H1 (cell line): ENCODE data around the gene CYP4V2. TPM values are rescaled to one million over a fixed set of nuclear protein-coding genes. Genes with fewer than 3 reads are reported as not detected.

ENCODE experiments used
- BCL11A ChIP-seq, 2 experiments: IDR thresholded peaks; one replicate each; pipeline ENCODE4 v1.6.1; 2011; ENCODE audit warnings: low read depth in 2 of 2, low read length in 2 of 2, mild to moderate bottlenecking in 2 of 2
- CEBPB ChIP-seq: IDR thresholded peaks from 2 replicates; pipeline ENCODE4 v1.6.1; 2012; ENCODE audit warnings: low read depth, low read length
- CHD1 ChIP-seq: IDR thresholded peaks from 2 replicates; pipeline ENCODE4 v1.6.1; 2012; ENCODE audit warnings: low read depth, low read length, improper control_type of control experiment
- EGR1 ChIP-seq: IDR thresholded peaks from 2 replicates; pipeline ENCODE4 v1.6.1; 2011; ENCODE audit warnings: low read depth, low read length, borderline replicate concordance
- GTF2F1 ChIP-seq: IDR thresholded peaks from 2 replicates; pipeline ENCODE4 v1.6.1; 2012; ENCODE audit warnings: low read depth, low read length, improper control_type of control experiment, borderline replicate concordance
- POLR2AphosphoS5 ChIP-seq: IDR thresholded peaks from 2 replicates; pipeline ENCODE4 v1.6.1; 2011; ENCODE audit warnings: low read depth, low read length
- POU5F1 ChIP-seq: IDR thresholded peaks from 2 replicates; pipeline ENCODE4 v1.6.1; 2011; ENCODE audit warnings: low read depth, mild to moderate bottlenecking, low read length, moderate library complexity
- SAP30 ChIP-seq: fragments of 300-600 bp; sonication (generic); IDR thresholded peaks from 2 replicates; pipeline ENCODE4 v1.7.1; 2012; ENCODE audit warnings: low read length, moderate library complexity, mild to moderate bottlenecking, inconsistent platforms; ENCODE audit not compliant: insufficient read depth, insufficient replicate concordance
- SIN3A ChIP-seq, 2 experiments: IDR thresholded peaks in 1 of 2; conservative IDR thresholded peaks in 1 of 2; 2 replicates each; pipeline ENCODE4 v1.6.1; 2011 to 2012; ENCODE audit warnings: low read length in 2 of 2, improper control_type of control experiment in 1 of 2, low read depth in 1 of 2, mild to moderate bottlenecking in 1 of 2
- SIRT6 ChIP-seq: IDR thresholded peaks from one replicate; pipeline ENCODE4 v1.7.1; 2012; ENCODE audit warnings: low read length, inconsistent platforms
- SP4 ChIP-seq: IDR thresholded peaks from 2 replicates; pipeline ENCODE4 v1.6.1; 2012; ENCODE audit warnings: low read length, inconsistent platforms
- polyA plus RNA-seq, 7 experiments: library from polyadenylated mRNA; depleted of rRNA in 3 of 7; stranded (reverse) in 5 of 7; unstranded in 2 of 7; fragments of >200 nt in 5 of 7; fragments of 200-250 nt in 2 of 7; gene quantifications; 1 replicate in 5 of 7; 2 replicates in 1 of 7; 4 replicates in 1 of 7; pipeline versions ENCODE4 v1.2.1 to v1.2.3, GENCODE V29; 2011 to 2013; ENCODE audit warnings: missing spikeins in 2 of 7, mixed read lengths in 2 of 7
- total RNA-seq: library from RNA; stranded (reverse); fragmentation: NEBNext Ultra II Directional; extraction: Animal tissue kit (Norgen Biotek cat#: 25700); gene quantifications from 2 replicates; pipeline ENCODE4 v1.2.1, GENCODE V29; 2021
- TF ChIP-seq, protein P1 (sequence below): IDR thresholded peaks from 2 replicates; pipeline ENCODE4 v1.6.1; 2012; ENCODE audit warnings: inconsistent platforms
- TF ChIP-seq, protein P2 (sequence below), 3 experiments: IDR thresholded peaks; 1 replicate in 2 of 3; 2 replicates in 1 of 3; pipeline versions ENCODE4 v1.5.1 to v1.6.1; 2011; ENCODE audit warnings: low read length in 3 of 3, mild to moderate bottlenecking in 3 of 3, inconsistent platforms in 2 of 3, low read depth in 1 of 3, moderate library complexity in 1 of 3; ENCODE audit not compliant: insufficient read depth in 1 of 3; ENCODE audit errors: control extremely low read depth in 1 of 3

The CYP4V2 gene
- total and polyA plus RNA-seq, 2 of the 8 experiments (the other 6 are each of a cell fraction or from before 2014, with no cell fraction given), result 0.65 to 1.0 TPM

DNA sequence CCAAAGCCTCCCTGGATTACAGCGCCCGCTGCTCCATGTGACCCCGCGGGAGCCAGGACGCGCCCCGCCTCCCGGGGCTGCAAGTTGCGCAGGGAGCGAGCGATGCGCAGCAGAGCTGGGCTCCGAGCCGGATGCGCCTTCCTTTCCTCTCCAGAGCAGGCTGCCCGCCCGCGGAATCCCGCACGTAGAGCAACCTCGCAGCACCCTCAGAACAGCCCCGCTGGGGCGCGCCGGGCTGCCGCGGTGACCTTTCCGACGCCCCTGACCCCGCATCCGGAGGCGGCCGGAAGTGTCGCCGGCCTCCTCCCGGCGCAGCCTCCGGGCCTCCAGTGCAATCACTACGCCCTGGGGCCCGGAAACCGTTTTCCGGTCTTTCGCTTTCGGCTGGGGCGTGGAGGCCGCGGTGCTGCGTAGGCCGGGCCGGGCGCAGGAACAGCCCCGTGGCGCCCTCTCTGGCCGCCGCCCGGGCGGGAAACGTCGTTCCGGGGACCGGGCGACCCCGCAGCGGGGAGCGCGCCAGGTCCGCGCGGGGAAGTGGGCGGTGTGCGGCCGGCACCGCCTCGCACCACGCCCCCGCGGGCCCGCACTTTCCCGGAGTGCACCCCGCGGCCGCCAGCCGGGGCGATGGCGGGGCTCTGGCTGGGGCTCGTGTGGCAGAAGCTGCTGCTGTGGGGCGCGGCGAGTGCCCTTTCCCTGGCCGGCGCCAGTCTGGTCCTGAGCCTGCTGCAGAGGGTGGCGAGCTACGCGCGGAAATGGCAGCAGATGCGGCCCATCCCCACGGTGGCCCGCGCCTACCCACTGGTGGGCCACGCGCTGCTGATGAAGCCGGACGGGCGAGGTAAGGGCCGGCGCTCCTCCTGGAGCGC lies at the start of gene CYP4V2 (continued):
- TF ChIP-seq SIRT6 (no peak), SAP30 (no peak), POU5F1 (no peak), POLR2AphosphoS5 (no peak), SIN3A (conservative IDR thresholded peaks at IDR 0.05 in 1 of 2, IDR thresholded peaks at IDR 0.05 in 1 of 2; ENCODE audit: low read depth in 1 of 2, low read length in 2 of 2) (0 out of 4 replicates have a peak, but pooled peaks of 1 of the 2 experiments have one; percentile 25), GTF2F1 (no peak), CHD1 (no peak), BCL11A (IDR thresholded peaks at IDR 0.05; ENCODE audit: low read depth in 2 of 2, low read length in 2 of 2) (no peak), SP4 (no peak), CEBPB (no peak), EGR1 (no peak)
- TF ChIP-seq, protein P1, sequence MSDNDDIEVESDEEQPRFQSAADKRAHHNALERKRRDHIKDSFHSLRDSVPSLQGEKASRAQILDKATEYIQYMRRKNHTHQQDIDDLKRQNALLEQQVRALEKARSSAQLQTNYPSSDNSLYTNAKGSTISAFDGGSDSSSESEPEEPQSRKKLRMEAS, result no peak
- TF ChIP-seq, protein P2, sequence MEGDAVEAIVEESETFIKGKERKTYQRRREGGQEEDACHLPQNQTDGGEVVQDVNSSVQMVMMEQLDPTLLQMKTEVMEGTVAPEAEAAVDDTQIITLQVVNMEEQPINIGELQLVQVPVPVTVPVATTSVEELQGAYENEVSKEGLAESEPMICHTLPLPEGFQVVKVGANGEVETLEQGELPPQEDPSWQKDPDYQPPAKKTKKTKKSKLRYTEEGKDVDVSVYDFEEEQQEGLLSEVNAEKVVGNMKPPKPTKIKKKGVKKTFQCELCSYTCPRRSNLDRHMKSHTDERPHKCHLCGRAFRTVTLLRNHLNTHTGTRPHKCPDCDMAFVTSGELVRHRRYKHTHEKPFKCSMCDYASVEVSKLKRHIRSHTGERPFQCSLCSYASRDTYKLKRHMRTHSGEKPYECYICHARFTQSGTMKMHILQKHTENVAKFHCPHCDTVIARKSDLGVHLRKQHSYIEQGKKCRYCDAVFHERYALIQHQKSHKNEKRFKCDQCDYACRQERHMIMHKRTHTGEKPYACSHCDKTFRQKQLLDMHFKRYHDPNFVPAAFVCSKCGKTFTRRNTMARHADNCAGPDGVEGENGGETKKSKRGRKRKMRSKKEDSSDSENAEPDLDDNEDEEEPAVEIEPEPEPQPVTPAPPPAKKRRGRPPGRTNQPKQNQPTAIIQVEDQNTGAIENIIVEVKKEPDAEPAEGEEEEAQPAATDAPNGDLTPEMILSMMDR (IDR thresholded peaks at IDR 0.05; ENCODE audit: control extremely low read depth in 1 of 3, insufficient read depth in 1 of 3, low read depth in 1 of 3, low read length in 3 of 3), result peak; percentile 28 to 39 (median 30)
